GM18867 (cell line): ENCODE data around the gene NUP62.

Experiments
- ATAC-seq: cut with Tn5 transposase; IDR thresholded peaks from one replicate; pipeline ENCODE4 v1.9.1; 2021; ENCODE audit warnings: mild to moderate bottlenecking, moderate library complexity; ENCODE audit not compliant: unreplicated experiment

The NUP62 gene

GRCh38 chr19:49906879-49907564 is 22.3 kb downstream of the NUP62 start:
- peak; percentile 38 for ATAC-seq

GRCh38 chr19:49904136-49904535 is 25.2 kb downstream of the NUP62 start:
- ATAC-seq: no peak

- peak; percentile 40 for ATAC-seq
These were observed 32.3 kb downstream of the NUP62 start, which contains the start of gene IL4I1 for GRCh38 chr19:49896863-49897621. Gene IL4I1 (minus strand): TSS chr19:49896887. CDS start chr19:49896160, 727 bp downstream.

- ATAC-seq: no peak
These were observed 33.6 kb downstream of the NUP62 start for GRCh38 chr19:49895566-49896297.

GRCh38 chr19:49894879-49895565 is 34.3 kb downstream of the NUP62 start:
- peak; percentile 29 for ATAC-seq

GRCh38 chr19:49894011-49894664 is 35.2 kb downstream of the NUP62 start:
- ATAC-seq: no peak

GRCh38 chr19:49892716-49893115 is 36.6 kb downstream of the NUP62 start:
- no peak for ATAC-seq

- no peak for ATAC-seq
These were observed 37.9 kb downstream of the NUP62 start for GRCh38 chr19:49891393-49891792.

GRCh38 chr19:49890349-49891311 is 38.7 kb downstream of the NUP62 start:
- ATAC-seq: no peak

- no peak for ATAC-seq
These were observed 39.5 kb downstream of the NUP62 start for GRCh38 chr19:49889687-49890348.

- ATAC-seq: no peak
These were observed 40.1 kb downstream of the NUP62 start for GRCh38 chr19:49889038-49889686.

- no peak for ATAC-seq
These were observed 40.8 kb downstream of the NUP62 start for GRCh38 chr19:49888510-49888824.

GRCh38 chr19:49887665-49888509 is 41.4 kb downstream of the NUP62 start:
- ATAC-seq: no peak

GRCh38 chr19:49887037-49887664 is 42.2 kb downstream of the NUP62 start:
- no peak for ATAC-seq

GRCh38 chr19:49884760-49885159 is 44.5 kb downstream of the NUP62 start:
- no peak for ATAC-seq

GRCh38 chr19:49884109-49884508 is 45.2 kb downstream of the NUP62 start:
- ATAC-seq: no peak

- no peak for ATAC-seq
These were observed 46.2 kb downstream of the NUP62 start for GRCh38 chr19:49883094-49883493.
